B cell (primary cell): ENCODE data around the gene HES6. TPM values are rescaled to one million over a fixed set of nuclear protein-coding genes. Genes with fewer than 3 reads are reported as not detected.

ENCODE experiments used
- ATAC-seq: fragments of 200-7000 bp; cut with Tn5 transposase; one replicate; pipeline ENCODE4 v1.10.0; 2021; ENCODE audit warnings: low read depth, mild to moderate bottlenecking, moderate number of reproducible peaks, moderate library complexity
- CTCF ChIA-PET: fragments of 350-600 bp; sonication (Branson Sonifier 250); formaldehyde crosslinking; loops from one replicate; lab custom pipeline; 2021; ENCODE audit warnings: antibody characterized with exemption, inconsistent platforms; lab: Charles Lee
- POLR2A ChIA-PET: fragments of 350-600 bp; sonication (Branson Sonifier 250); formaldehyde crosslinking; loops from one replicate; lab custom pipeline; 2021; ENCODE audit warnings: antibody characterized with exemption; lab: Charles Lee
- DNase-seq: peaks from one replicate; pipeline ENCODE4 v3.0.0; 2013
- H2AFZ ChIP-seq: 2 replicates; pipeline ENCODE4 v1.6.1; 2012; ENCODE audit warnings: mild to moderate bottlenecking, low read depth, low read length; ENCODE audit not compliant: insufficient read depth, poor library complexity, severe bottlenecking
- H3K27ac ChIP-seq, 2 donors: 1 replicate in 1 of 2; 2 replicates in 1 of 2; pipeline ENCODE4 v1.5.1; 2012 to 2013; ENCODE audit warnings: low read length in 2 of 2, mild to moderate bottlenecking in 2 of 2, moderate library complexity in 1 of 2
- H3K27me3 ChIP-seq, 4 experiments: fragments of 200-600 bp in 1 of 4; sonication (generic) in 1 of 4; replicated peaks in 1 of 4; 1 replicate in 2 of 4; 2 replicates in 2 of 4; pipeline versions ENCODE4 v1.6.1 to v1.7.0; 2013 to 2016; ENCODE audit warnings: low read length in 3 of 4, mild to moderate bottlenecking in 2 of 4, mixed read lengths in 1 of 4, moderate library complexity in 1 of 4; ENCODE audit not compliant: insufficient read depth in 4 of 4, control insufficient read depth in 3 of 4; ENCODE audit errors: control extremely low read depth in 1 of 4
- H3K36me3 ChIP-seq, 2 experiments: replicated peaks in 1 of 2; 1 replicate in 1 of 2; 2 replicates in 1 of 2; pipeline versions ENCODE4 v1.6.1 to v1.7.1; 2013; ENCODE audit warnings: low read length in 1 of 2; ENCODE audit not compliant: insufficient read depth in 2 of 2, control insufficient read depth in 1 of 2; ENCODE audit errors: control extremely low read depth in 1 of 2, extremely low read depth in 1 of 2
- H3K4me1 ChIP-seq, 2 donors: fragments of 200-600 bp in 1 of 2; sonication (generic) in 1 of 2; 1 replicate in 1 of 2; 2 replicates in 1 of 2; pipeline versions ENCODE4 v1.5.1 to v1.6.1; 2013 to 2017; ENCODE audit warnings: low read length in 2 of 2; ENCODE audit not compliant: control insufficient read depth in 2 of 2, insufficient read depth in 2 of 2
- H3K4me2 ChIP-seq: replicated peaks from 2 replicates; pipeline ENCODE3; 2012; ENCODE audit warnings: mild to moderate bottlenecking, low read depth, low read length; ENCODE audit not compliant: poor library complexity, severe bottlenecking
- H3K4me3 ChIP-seq, 5 experiments: fragments of 200-600 bp in 1 of 5; sonication (generic) in 1 of 5; 1 replicate in 3 of 5; 2 replicates in 2 of 5; pipeline versions ENCODE4 v1.5.1 to v1.7.0; 2011 to 2016; ENCODE audit warnings: low read length in 4 of 5, mild to moderate bottlenecking in 4 of 5, low read depth in 2 of 5, control low read depth in 1 of 5, moderate library complexity in 1 of 5; ENCODE audit not compliant: insufficient read depth in 1 of 5; ENCODE audit errors: control extremely low read depth in 1 of 5, extremely low read depth in 1 of 5
- H3K79me2 ChIP-seq: fragments of 200-600 bp; sonication (generic); one replicate; pipeline ENCODE4 v1.6.0; 2016; ENCODE audit warnings: low read length; ENCODE audit not compliant: control insufficient read depth, insufficient read depth
- H3K9ac ChIP-seq: fragments of 200-600 bp; sonication (generic); 2 replicates; pipeline ENCODE4 v1.6.1; 2017; ENCODE audit warnings: mild to moderate bottlenecking, low read length, moderate library complexity
- H3K9me3 ChIP-seq, 3 donors: one replicate each; pipeline versions ENCODE4 v1.6.1 to v1.7.1; 2013; ENCODE audit warnings: low read length in 2 of 3; ENCODE audit not compliant: control insufficient read depth in 2 of 3, insufficient read depth in 1 of 3; ENCODE audit errors: control extremely low read depth in 1 of 3
- H4K20me1 ChIP-seq: 2 replicates; pipeline ENCODE4 v1.6.0; 2012; ENCODE audit warnings: mild to moderate bottlenecking, low read length; ENCODE audit not compliant: insufficient read depth, control insufficient read depth, poor library complexity, severe bottlenecking
- H3K27ac Mint-ChIP-seq: one replicate; pipeline ENCODE4 v1.8.0; 2021; ENCODE audit warnings: mixed read lengths
- H3K27me3 Mint-ChIP-seq: one replicate; pipeline ENCODE4 v1.8.0; 2021; ENCODE audit warnings: mixed read lengths
- H3K4me1 Mint-ChIP-seq: one replicate; pipeline ENCODE4 v1.8.0; 2021; ENCODE audit warnings: mixed read lengths
- H3K4me3 Mint-ChIP-seq: one replicate; pipeline ENCODE4 v1.8.0; 2021; ENCODE audit warnings: mixed read lengths
- H3K9me3 Mint-ChIP-seq: one replicate; pipeline ENCODE4 v1.8.0; 2022; ENCODE audit warnings: mixed read lengths; ENCODE audit not compliant: insufficient read depth
- CTCF ChIP-seq: fragments of 200-600 bp; IDR thresholded peaks from one replicate; pipeline ENCODE4 v1.8.0; 2022; ENCODE audit warnings: antibody characterized with exemption, mild to moderate bottlenecking
- EZH2 ChIP-seq: IDR thresholded peaks from 2 replicates; pipeline ENCODE4 v1.6.1; 2012; ENCODE audit warnings: borderline replicate concordance, low read depth, mild to moderate bottlenecking, moderate library complexity, low read length; ENCODE audit not compliant: insufficient read depth, poor library complexity, severe bottlenecking
- WGBS: methylation state at CpG from one replicate; pipeline ENCODE4 v1.1.5; 2013; ENCODE audit warnings: missing lambda C conversion rate; ENCODE audit not compliant: insufficient coverage; 5-methylcytosine and 5-hydroxymethylcytosine counted together
- intact Hi-C: fragments of 100-400 bp; cut with micrococcal nuclease; formaldehyde crosslinking; loops from one replicate; pipeline ENCODE4 v1.10.0; 2022
- polyA plus RNA-seq: library from polyadenylated mRNA; depleted of rRNA; stranded (reverse); fragments of >200 nt; gene quantifications from 2 replicates; pipeline ENCODE4 v1.2.3, GENCODE V29; 2012
- total RNA-seq, 2 donors: library from RNA; stranded (reverse); fragments of 120-200 nt in 1 of 2; gene quantifications; 1 replicate in 1 of 2; 2 replicates in 1 of 2; pipeline versions ENCODE4 v1.2.3 to v1.2.4, GENCODE V29; 2013 to 2022

The HES6 gene
- total and polyA plus RNA-seq, 2 donors (not counting 1 experiment from before 2014, with no cell fraction given) = 6.5 to 14.3 TPM

GRCh38 chr2:238286551-238286950 is 46.7 kb upstream of the HES6 start:
- no peak overlapping the region for H2AFZ ChIP-seq
- ChIA-PET POLR2A (no interaction called here), CTCF (interaction anchor here (1.0 to 1.1 kb wide), 2 partner anchors 23 to 28 kb away, joined by 3 read pairs; no protein-coding TSS in a partner anchor)
- WGBS = 95% methylated on average over 7 of the region's 7 CpGs
- no peak for ATAC-seq
- peaks cover 28 to 39% of the 10 kb centered on the region in 2 donors for H3K4me1 ChIP-seq
- Mint-ChIP-seq H3K4me1 (peaks cover 58% of the 10 kb centered on the region), H3K4me3 (peak overlapping the region; percentile 84), H3K9me3 (no peaks in the 10 kb centered on the region), H3K27ac (peak overlapping the region; percentile 15), H3K27me3 (no peaks in the 10 kb centered on the region)
- no peak overlapping the region for H3K27ac ChIP-seq
- H3K36me3 ChIP-seq = no peaks in the 10 kb centered on the region
- H3K9me3 ChIP-seq = peaks cover 0 to 4% (median 0%) of the 10 kb centered on the region in 3 donors
- intact Hi-C loops = loop anchor here (10.0 kb wide), 1 partner anchor 612 kb away; no protein-coding TSS in a partner anchor
- H3K27me3 ChIP-seq = peaks cover 0 to 2% (median 0%) of the 10 kb centered on the region in 4 experiments
- TF ChIP-seq EZH2 (no peak), CTCF (no peak)
- peaks cover 39% of the 10 kb centered on the region for H4K20me1 ChIP-seq
- no peak overlapping the region for H3K4me2 ChIP-seq
- no peak overlapping the region for H3K4me3 ChIP-seq
- H3K9ac ChIP-seq = no peak overlapping the region
- no peak for DNase-seq
- H3K79me2 ChIP-seq = peaks cover 67% of the 10 kb centered on the region

- POLR2A ChIA-PET = no interaction called here
- Mint-ChIP-seq H3K27ac (no peak overlapping the region), H3K9me3 (no peaks in the 10 kb centered on the region), H3K4me3 (no peak overlapping the region), H3K4me1 (peaks cover 58% of the 10 kb centered on the region), H3K27me3 (no peaks in the 10 kb centered on the region)
- 95% methylated on average over 6 of the region's 7 CpGs for WGBS
- DNase-seq = no peak
- CTCF ChIA-PET = interaction anchor here (1.0 to 1.1 kb wide), 2 partner anchors 23 to 28 kb away, joined by 3 read pairs; no protein-coding TSS in a partner anchor
- peaks cover 44% of the 10 kb centered on the region for H4K20me1 ChIP-seq
- TF ChIP-seq EZH2 = no peak
- TF ChIP-seq CTCF = no peak
- intact Hi-C loops = loop anchor here (10.0 kb wide), 1 partner anchor 611 kb away; no protein-coding TSS in a partner anchor
- H3K9me3 ChIP-seq = peaks cover 0 to 4% (median 0%) of the 10 kb centered on the region in 3 donors
- no peak overlapping the region for H3K4me2 ChIP-seq
- H3K9ac ChIP-seq = no peak overlapping the region
- no peak for ATAC-seq
- H3K4me1 ChIP-seq = peaks cover 28 to 39% of the 10 kb centered on the region in 2 donors
- H3K4me3 ChIP-seq = no peak overlapping the region
- H3K79me2 ChIP-seq = peaks cover 68% of the 10 kb centered on the region
- no peaks in the 10 kb centered on the region for H3K36me3 ChIP-seq
- no peak overlapping the region for H3K27ac ChIP-seq
- H3K27me3 ChIP-seq = no peaks in the 10 kb centered on the region
- no peak overlapping the region for H2AFZ ChIP-seq
Measured at GRCh38 chr2:238286095-238286494, 46.3 kb upstream of the HES6 start.
